ENCODE results near the gene TSPEAR. TPM values are rescaled to one million over a fixed set of nuclear protein-coding genes. Genes with fewer than 3 reads are reported as not detected.

TSPEAR gene
- polyA plus RNA-seq, 1 of the 3 experiments (the other 2 are of a cell fraction) = 0.08 TPM

DNA sequence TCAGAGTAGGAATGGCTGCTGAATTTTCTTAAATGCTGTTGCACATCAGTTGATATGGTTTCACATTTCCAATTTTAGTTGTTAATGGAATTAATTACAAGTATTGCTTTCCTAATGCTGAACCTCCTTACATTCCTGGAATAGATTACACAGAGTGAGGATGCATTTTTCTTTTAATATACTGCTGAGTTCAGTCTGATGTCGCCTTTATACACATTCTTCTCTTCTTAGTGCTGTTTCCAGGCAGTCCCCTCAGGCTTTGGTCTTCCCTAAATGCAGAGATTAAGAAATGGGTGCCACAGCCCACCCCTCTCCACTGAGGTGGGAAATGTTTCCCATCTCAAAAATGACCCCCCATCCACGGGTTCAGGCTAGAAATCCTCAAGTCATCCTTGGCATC is 6.7 kb upstream of the TSPEAR start (continued):
- no peak for TF ChIP-seq RFX5 (IDR thresholded peaks at IDR 0.05; ENCODE audit: low read length)

DNA sequence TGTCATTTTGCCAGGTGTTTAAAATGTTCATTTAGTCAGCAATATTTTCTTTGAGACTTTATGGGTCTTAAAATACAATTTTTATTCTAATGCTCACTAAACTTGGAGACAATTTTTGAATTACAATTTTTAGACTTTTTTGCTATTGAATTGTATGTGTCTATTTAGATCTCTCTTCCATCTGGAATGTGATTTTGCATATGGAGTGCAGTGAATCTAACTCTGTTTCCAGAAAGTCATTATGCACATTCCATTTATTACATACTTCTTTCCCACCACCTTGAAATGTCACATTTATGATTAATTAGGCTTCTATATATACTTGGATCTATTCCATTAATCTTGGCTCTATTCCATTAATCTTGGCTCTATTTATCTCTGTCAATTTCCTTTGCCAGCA is 5.6 kb upstream of the TSPEAR start:
- CTCF ChIA-PET = no interaction called here

More for the DNA sequence above, 5.6 kb upstream of the TSPEAR start:
- H2AFZ ChIP-seq (ENCODE audit: low read depth) = no peak overlapping the region
- no peak overlapping the region for H3K4me2 ChIP-seq
- POLR2A ChIA-PET = no interaction called here
- no peaks in the 10 kb centered on the region for H3K9me3 ChIP-seq
- no peak overlapping the region for H3K9ac ChIP-seq
- no peaks in the 10 kb centered on the region for H3K4me1 ChIP-seq (ENCODE audit: control insufficient read depth in 1 of 2, insufficient read depth in 2 of 2, low read depth in 1 of 2, low read length in 1 of 2)
- H3K27me3 ChIP-seq (ENCODE audit: insufficient read depth) = peaks cover 52% of the 10 kb centered on the region; the same call in 1 of the 2 replicates
- no peaks in the 10 kb centered on the region for H3K36me3 ChIP-seq (replicated peaks in 1 of 2; ENCODE audit: control insufficient read depth in 1 of 2, insufficient read depth in 2 of 2, low read length in 1 of 2)
- no peak overlapping the region for H3K27ac ChIP-seq (ENCODE audit: low read depth in 2 of 2, low read length in 1 of 2)
- H3K9me2 ChIP-seq = no peaks in the 10 kb centered on the region
- DNase-seq = no peak
- H4K20me1 ChIP-seq (ENCODE audit: insufficient read depth) = no peaks in the 10 kb centered on the region
- no peak overlapping the region for H3K4me3 ChIP-seq (ENCODE audit: low read depth in 2 of 2, low read length in 1 of 2)
- H3F3A ChIP-seq (replicated peaks; ENCODE audit: insufficient read depth) = no peaks in the 10 kb centered on the region
- no peaks in the 10 kb centered on the region for H3K79me2 ChIP-seq (ENCODE audit: insufficient read depth)
- TF ChIP-seq CHD2 (IDR thresholded peaks at IDR 0.05; ENCODE audit: low read length, partially characterized antibody) = no peak
- TF ChIP-seq, protein P1, sequence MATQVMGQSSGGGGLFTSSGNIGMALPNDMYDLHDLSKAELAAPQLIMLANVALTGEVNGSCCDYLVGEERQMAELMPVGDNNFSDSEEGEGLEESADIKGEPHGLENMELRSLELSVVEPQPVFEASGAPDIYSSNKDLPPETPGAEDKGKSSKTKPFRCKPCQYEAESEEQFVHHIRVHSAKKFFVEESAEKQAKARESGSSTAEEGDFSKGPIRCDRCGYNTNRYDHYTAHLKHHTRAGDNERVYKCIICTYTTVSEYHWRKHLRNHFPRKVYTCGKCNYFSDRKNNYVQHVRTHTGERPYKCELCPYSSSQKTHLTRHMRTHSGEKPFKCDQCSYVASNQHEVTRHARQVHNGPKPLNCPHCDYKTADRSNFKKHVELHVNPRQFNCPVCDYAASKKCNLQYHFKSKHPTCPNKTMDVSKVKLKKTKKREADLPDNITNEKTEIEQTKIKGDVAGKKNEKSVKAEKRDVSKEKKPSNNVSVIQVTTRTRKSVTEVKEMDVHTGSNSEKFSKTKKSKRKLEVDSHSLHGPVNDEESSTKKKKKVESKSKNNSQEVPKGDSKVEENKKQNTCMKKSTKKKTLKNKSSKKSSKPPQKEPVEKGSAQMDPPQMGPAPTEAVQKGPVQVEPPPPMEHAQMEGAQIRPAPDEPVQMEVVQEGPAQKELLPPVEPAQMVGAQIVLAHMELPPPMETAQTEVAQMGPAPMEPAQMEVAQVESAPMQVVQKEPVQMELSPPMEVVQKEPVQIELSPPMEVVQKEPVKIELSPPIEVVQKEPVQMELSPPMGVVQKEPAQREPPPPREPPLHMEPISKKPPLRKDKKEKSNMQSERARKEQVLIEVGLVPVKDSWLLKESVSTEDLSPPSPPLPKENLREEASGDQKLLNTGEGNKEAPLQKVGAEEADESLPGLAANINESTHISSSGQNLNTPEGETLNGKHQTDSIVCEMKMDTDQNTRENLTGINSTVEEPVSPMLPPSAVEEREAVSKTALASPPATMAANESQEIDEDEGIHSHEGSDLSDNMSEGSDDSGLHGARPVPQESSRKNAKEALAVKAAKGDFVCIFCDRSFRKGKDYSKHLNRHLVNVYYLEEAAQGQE (IDR thresholded peaks at IDR 0.05; ENCODE audit: low read depth, low read length) = no peak
- no peak for TF ChIP-seq EZH2phosphoT487 (IDR thresholded peaks at IDR 0.05; ENCODE audit: borderline replicate concordance, low read depth)
- TF ChIP-seq, protein P2, sequence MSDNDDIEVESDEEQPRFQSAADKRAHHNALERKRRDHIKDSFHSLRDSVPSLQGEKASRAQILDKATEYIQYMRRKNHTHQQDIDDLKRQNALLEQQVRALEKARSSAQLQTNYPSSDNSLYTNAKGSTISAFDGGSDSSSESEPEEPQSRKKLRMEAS (IDR thresholded peaks at IDR 0.05; ENCODE audit: low read depth) = no peak
- TF ChIP-seq MEF2A (IDR thresholded peaks at IDR 0.05; ENCODE audit: borderline replicate concordance, low read depth) = no peak
- TF ChIP-seq, protein P3, sequence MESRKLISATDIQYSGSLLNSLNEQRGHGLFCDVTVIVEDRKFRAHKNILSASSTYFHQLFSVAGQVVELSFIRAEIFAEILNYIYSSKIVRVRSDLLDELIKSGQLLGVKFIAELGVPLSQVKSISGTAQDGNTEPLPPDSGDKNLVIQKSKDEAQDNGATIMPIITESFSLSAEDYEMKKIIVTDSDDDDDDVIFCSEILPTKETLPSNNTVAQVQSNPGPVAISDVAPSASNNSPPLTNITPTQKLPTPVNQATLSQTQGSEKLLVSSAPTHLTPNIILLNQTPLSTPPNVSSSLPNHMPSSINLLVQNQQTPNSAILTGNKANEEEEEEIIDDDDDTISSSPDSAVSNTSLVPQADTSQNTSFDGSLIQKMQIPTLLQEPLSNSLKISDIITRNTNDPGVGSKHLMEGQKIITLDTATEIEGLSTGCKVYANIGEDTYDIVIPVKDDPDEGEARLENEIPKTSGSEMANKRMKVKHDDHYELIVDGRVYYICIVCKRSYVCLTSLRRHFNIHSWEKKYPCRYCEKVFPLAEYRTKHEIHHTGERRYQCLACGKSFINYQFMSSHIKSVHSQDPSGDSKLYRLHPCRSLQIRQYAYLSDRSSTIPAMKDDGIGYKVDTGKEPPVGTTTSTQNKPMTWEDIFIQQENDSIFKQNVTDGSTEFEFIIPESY (IDR thresholded peaks at IDR 0.05; ENCODE audit: borderline replicate concordance, low read depth) = no peak
- TF ChIP-seq EP300 (IDR thresholded peaks at IDR 0.05; ENCODE audit: borderline replicate concordance in 1 of 2, low read depth in 1 of 2, low read length in 1 of 2) = no peak
- TF ChIP-seq, protein P4, sequence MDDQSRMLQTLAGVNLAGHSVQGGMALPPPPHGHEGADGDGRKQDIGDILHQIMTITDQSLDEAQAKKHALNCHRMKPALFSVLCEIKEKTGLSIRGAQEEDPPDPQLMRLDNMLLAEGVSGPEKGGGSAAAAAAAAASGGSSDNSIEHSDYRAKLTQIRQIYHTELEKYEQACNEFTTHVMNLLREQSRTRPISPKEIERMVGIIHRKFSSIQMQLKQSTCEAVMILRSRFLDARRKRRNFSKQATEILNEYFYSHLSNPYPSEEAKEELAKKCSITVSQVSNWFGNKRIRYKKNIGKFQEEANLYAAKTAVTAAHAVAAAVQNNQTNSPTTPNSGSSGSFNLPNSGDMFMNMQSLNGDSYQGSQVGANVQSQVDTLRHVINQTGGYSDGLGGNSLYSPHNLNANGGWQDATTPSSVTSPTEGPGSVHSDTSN (IDR thresholded peaks at IDR 0.05) = no peak
- no peak for TF ChIP-seq SMC3 (IDR thresholded peaks at IDR 0.05; ENCODE audit: low read depth, low read length)
- no peak for TF ChIP-seq ELF1 (IDR thresholded peaks at IDR 0.05)
- no peak for TF ChIP-seq FOXJ3 (CRISPR knock-in tag; IDR thresholded peaks at IDR 0.05)
- no peak for TF ChIP-seq TAF1 (IDR thresholded peaks at IDR 0.05; ENCODE audit: borderline replicate concordance, low read depth, low read length)
- TF ChIP-seq FOXM1 (IDR thresholded peaks at IDR 0.05; ENCODE audit: low read depth) = no peak
- no peak for TF ChIP-seq TCF12 (IDR thresholded peaks at IDR 0.05)
- no peak for TF ChIP-seq TEAD4 (IDR thresholded peaks at IDR 0.05; ENCODE audit: borderline replicate concordance, insufficient read depth)
- TF ChIP-seq FOSL2 (IDR thresholded peaks at IDR 0.05; ENCODE audit: borderline replicate concordance, low read depth) = no peak
- TF ChIP-seq POLR2AphosphoS5 (IDR thresholded peaks at IDR 0.05; ENCODE audit: low read depth, low read length) = no peak
- TF ChIP-seq RXRA (IDR thresholded peaks at IDR 0.05; ENCODE audit: borderline replicate concordance, low read depth) = no peak

All from SK-N-SH (cell line).